ENCODE data around the gene TEX38.
"Not testable (repeated sequence)": the region's sequence is repeated elsewhere in the genome, so short reads cannot be mapped to it uniquely, and the experiment has no call there.

TEX38 gene

DNA sequence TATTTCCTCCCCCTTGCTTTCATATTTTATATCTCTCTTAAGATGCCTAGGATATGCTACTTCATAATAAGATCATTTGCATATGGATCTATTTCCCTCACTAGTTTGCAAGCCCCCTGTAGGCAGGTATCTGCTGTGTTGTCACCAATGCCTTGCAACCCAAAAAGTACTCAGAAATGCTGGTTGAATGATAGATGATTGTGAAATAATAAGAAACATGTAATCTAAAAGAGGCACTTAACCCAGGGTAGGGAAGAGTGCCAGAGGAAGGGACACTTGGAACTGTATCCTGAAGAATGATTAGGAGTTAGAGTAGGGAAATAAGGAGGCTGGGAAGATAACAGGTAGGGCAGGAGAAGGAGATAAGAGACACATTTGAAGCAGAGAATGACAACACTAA is 15.8 kb upstream of the TEX38 start:
- no peak for DNase-seq (ENCODE audit: low read depth in 2 of 2)

DNA sequence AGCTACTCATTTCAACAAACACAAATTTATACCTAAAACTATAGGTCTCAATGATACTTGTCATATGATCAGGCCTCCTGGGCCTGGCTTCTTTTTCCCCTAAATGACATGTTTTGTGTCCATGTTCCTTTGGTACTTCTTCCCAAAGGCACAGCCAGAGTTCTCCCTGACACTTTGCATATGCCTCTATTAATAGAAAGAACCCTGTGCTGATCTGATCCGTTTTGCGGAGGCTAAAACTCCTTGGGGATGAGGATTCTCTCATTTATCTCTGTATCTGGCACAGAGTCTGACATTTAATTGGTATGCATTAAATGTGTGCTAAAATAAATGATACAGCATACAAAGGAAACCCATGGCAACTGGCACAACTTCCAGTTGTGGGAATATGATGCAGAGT is 15.0 kb upstream of the TEX38 start:
- DNase-seq (ENCODE audit: low read depth in 2 of 2): no peak

DNA sequence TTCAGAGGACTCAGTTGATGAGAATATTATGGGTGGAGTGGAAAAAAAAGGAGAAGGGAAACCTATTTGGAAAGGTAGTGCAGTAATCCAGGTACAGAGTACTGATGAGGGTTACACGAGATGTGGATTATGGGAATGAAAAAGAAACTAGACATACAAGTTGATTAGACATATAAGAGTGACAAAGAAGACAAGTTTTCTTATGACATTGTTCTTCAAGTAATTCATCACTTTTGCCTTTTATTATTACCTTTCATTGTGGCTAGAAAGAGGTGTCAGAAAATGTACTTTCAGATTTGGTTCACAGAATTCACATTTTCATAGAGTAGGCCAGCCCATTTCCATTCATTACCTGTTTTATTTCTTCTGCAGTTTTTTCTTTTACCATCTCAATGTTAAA is 13.9 kb upstream of the TEX38 start:
- DNase-seq (ENCODE audit: low read depth in 2 of 2): no peak

DNA sequence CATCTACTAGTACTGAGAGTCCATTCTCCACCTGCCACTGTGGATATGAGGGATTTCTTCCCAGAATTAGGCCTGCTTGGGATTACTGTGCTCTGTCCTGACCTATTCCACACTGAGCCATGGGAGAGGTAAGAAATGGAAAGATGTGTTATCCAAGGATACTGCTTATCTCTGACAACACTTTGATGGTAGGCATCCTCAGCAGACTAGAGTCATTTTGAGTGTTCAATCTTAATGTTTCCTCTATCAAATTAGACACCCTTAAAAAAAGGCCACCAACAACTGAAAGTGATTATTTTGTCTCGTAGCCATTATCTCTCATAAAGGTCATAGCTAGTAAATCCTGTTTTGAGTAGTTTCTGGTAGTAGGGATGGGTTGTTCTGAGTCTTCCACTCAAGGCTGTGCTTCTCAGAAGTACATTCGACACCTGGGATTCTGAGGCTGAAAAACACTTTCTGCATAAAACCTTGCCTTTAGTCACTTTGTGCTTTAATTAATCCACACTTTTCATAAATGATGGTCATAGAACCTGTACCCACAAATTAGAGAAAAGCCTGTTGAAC is 12.3 kb upstream of the TEX38 start:
- no peak for DNase-seq (ENCODE audit: low read depth in 2 of 2)

DNA sequence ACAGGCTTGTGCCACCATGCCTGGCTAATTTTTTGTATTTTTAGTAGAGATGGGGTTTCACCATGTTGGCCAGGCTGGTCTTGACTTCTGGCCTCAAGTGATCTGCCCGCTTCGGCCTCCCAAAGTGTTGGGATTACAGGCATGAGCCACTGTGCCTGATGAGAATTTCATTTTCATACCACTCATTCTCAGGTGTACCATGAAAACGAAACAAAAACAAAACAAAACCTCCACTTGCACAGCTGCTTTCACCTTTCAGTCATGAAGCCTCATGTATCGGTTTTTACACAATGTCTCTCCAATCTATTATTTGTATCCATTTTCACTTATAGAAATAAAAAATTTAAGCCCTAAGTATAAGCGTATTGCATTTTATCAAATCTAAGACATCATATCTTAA is 11.5 kb upstream of the TEX38 start:
- not testable (repeated sequence) for DNase-seq (ENCODE audit: low read depth in 2 of 2)

DNA sequence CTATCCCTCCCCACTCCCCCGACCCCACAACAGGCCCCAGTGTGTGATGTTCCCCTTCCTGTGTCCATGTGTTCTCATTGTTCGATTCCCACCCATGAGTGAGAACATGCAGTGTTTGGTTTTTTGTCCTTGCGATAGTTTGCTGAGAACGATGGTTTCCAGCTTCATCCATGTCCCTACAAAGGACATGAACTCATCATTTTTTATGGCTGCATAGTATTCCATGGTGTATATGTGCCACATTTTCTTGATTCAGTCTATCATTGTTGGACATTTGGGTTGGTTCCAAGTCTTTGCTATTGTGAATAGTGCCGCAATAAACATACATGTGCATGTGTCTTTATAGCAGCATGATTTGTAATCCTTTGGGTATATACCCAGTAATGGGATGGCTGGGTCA is 8.7 kb upstream of the TEX38 start:
- DNase-seq (ENCODE audit: low read depth in 2 of 2): not testable (repeated sequence)

DNA sequence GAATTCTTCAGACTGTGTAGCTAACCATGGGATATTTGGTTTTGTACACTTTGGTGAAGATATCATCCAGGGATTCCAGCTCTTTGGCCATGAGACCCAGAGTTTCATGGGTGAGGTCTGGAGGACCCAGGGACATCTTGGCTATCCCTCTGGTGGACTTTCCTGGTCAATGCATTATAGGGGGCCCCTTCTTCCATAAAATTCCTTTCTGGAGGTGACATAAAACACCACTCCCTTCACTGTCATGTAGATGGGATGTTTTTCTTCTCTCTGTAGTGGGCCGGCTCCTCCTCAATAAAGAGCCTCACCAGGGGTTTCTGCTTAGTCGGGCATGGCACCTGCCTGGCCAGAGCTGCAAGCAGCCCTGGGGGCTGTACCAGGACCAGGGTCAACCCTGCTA is 5.7 kb upstream of the TEX38 start:
- no peak for DNase-seq (ENCODE audit: low read depth in 2 of 2)

DNA sequence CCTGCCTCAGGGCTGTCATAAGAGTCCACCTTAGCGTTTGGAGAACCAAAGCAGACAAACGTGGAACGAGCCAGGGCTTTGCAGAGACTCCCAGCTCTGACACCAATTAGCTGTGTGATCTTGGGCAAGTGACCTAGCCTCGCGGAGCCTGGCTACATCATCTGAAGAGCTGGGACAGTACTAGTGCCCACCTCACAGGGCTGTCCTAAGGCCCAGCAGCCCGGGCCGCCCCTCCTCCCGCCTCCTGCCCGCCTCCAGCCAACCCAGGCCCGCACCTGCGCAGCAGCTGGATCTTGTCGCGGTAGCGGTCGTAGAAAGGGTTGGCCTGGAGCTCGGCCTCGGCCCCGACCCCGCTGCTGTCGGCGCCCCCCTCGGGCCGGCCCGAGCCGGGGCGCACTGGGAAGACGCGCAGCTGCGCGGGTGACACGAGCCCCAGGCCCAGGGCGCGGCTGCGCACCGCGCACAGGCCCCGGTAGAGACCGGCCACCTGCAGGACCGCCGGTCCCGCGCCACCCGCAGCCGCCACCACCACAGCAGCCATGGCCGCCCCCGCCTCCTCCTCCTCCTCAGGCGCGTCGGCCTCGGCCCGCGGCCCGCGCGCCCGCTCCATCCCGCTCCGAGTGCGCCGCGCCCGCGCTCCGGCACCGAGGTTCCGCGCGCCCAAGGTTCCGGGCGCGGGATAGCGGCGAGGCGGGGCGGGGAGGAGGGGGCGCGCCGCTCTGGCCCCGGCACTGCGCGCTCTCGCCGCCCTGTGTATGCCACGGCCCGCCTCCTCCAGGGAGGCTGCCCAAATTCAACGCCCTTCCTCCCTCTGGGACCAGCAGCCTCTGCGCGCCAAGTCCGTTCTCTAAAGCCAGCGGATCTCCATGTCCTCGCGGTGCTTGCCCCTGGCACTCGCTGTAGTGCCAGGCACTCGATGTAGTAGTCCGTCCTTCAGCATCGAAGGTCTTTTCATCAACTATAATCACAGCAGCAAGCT is 3.6 kb upstream of the TEX38 start, which contains the start of gene ATPAF1:
ATPAF1 (minus strand) TSS at position 583 of the 979 bp plus-strand sequence; CDS start at position 541, 42 bp downstream.
- DNase-seq (ENCODE audit: low read depth in 2 of 2): peak; percentile 47 to 52

DNA sequence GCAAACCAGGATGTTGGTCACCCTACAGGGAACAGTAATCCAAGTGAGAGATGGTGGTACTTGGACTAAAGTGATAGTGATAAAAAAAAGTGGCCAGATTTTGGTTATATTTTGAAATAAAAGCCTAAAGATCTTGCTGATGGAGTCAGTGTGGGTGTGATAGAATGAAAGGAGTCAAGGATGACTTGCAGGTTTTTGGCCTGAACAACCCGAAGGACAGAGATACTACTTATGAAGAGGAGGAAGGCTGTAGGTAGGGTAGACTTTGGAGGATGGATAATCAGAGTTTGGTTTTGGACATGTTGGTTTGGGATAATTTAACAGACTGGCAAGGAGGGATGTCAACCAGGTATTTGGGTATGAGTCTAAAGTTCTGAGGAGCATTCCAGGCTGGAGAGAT is 1.5 kb upstream of the TEX38 start:
- DNase-seq (ENCODE audit: low read depth in 2 of 2): no peak

DNA sequence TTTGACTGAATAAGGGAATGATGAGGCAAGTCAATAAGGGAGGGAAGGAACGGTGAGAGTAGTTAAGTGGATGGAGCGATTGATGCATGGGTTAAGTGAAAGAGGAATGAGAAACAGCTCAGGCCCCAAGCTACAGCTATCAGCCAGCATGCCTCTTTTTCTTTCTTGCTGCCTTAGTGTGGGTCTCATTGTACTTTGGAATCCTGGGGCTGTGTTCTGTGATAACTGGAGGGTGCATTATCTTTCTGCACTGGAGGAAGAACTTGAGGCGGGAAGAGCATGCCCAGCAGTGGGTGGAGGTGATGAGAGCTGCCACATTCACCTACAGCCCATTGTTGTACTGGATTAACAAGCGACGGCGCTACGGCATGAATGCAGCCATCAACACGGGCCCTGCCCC is 1.0 kb downstream of the TEX38 start:
- DNase-seq (ENCODE audit: low read depth in 2 of 2): no peak

DNA sequence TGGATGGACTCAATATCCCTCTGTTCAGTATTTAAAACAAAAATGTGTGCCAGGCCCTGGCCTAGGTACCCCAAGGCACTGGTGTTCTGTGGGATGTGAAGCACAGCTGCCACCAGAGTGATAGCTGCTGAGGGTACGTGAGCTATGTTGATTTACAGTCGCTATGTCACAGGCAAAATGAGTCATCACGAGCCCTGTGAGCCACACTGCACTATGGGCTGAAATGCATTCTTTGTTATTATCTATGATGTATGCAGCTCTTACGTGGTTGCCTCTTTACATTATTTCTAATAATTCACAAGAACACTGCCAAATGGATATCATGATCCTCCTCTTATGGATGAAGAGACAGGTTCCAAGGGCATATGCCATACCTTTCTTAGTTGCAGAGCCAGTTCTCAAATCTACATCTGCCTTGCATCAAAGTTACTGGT is 2.1 kb downstream of the TEX38 start:
- peak in 1 of 2 donors; percentile 5 for DNase-seq (ENCODE audit: low read depth in 2 of 2)

DNA sequence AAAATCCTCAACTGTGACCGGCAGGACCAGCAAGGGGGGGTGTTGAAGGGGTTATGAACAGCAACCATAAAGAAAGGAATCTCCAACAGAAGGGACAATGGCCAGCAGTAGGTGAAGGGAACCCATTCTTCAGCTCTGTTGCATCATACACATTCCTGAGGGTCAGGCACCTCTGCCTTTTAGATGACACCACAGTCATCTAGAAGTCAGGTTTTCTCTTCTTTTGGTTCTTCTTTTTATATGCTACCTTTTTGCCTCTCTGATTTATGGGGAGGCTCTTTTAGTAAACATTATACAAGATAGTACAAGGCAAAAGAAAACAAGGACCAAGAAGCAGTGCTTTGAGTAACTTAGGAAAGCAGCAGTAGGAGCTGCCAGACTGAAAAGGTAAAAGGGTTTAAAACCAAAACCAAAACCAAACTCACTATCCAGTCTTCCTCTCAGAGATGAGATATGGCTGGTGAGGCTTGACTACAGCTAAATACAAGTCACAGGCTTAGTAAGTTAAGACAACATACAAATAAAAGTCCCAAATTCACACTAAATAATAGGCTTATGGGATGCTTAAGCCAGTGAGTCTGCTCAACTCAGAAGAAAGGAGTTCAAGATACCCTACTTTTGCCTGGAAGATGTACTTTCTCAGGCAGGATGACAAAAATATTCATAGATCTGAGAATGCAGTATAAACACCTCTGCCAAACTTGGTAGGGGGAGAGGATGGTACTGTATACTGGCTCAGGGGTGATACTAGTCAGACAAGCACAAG is 4.1 kb downstream of the TEX38 start:
- no peak for DNase-seq (ENCODE audit: low read depth in 2 of 2)

DNA sequence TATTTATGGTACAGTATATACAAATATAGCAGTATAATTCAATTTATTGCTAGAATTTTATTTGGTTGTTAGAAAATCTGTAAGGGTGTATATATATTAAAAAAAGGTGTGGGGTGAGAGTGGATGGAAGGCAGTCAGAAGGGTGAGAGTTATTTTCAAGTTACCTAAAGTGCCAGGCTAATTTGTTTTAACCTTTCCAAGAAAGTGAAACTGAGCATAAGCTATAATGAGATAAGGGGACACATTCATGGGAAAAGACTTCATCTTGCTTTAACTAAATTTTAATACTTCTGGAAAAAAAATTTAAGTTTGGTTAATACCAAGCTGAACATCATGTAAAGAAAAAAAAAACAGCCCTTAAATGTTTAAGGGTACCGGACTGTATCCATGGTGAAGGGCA is 4.9 kb downstream of the TEX38 start:
- no peak for DNase-seq (ENCODE audit: low read depth in 2 of 2)

DNA sequence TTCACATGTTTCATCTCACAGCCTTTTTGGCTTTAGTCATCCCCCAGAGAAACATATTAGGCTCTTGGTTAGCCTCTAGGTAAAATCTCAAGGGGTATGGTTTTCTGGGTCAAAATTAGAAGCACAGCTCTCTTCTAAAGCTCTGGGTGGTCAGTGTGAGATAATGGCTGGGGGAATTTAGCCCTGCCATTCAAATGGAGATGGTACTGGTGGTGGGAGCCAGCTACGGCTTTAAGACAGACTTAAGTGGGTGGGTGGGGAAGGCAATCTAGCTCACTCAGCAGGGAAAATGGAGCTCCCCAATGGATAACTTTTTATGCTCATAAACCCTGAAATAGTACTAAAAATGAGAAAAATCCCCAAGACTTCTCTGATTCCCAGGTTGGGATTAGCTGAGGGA is 5.7 kb downstream of the TEX38 start:
- no peak for DNase-seq (ENCODE audit: low read depth in 2 of 2)

DNA sequence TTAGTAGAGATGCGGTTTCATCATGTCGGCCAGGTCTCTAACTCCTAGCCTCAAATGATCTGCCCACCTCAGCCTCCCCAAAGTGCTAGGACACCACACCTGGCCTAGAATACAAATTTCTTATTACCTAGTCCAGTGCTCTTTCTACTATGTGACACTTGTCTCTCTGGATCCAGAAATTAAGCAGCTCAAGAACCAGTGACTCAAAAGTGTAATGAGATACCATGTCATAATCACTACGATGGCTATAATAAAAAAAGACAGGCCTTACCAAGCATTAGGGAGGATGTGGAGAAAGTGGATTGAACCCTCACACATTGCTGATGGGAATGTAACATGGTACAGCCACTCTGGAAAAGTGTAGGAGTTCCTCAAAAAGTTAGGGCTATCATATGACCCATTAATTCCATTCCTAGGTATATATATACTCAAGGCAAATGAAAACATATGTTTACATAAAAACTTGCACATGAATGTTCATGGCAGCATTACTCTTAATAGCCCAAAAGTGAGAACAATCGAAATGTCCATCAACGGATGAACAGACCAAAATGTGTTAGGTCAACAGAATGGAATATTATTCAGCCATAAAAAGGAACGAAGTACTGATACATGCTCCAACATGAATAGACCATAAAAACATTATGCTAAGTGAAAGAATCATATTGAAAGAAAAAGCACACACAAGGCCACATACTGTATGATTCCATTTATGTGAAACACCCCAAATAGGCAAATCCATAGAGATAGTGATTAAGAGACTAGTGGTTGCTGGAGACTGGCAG is 8.3 kb downstream of the TEX38 start:
- DNase-seq (ENCODE audit: low read depth in 2 of 2): no peak

DNA sequence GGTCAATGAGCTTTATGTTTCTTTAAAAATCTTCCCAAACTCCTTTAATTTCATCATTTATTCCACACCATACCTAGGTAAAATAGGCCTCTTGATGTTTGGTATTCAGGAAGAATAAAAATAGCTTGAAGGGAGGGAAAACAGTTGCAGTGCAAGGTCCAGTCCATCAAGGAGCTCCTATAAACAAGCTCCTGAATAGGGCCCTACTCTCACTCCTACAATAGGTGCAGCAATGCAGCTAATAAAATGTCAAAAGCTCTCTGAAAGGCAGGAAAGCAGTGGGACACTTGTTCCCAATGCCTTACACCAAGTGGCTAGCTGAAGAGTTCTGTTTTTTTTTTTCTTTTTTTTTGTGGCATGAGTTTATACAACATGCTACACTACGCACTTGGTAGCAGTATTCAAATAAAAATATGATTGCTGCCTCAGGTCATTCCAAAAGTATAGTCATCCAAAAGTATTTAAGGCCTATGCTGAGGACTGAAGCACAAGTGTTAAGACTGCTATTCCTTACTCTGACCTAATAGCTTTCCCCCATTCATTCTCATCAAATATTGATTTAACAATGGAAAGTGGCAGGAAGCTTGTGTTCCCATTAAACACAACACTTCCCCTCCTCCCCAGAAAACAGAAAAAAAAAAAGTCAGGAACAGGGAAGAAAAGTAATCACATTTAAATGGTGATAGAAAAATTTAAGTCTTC is 9.8 kb downstream of the TEX38 start:
- no peak for DNase-seq (ENCODE audit: low read depth in 2 of 2)

DNA sequence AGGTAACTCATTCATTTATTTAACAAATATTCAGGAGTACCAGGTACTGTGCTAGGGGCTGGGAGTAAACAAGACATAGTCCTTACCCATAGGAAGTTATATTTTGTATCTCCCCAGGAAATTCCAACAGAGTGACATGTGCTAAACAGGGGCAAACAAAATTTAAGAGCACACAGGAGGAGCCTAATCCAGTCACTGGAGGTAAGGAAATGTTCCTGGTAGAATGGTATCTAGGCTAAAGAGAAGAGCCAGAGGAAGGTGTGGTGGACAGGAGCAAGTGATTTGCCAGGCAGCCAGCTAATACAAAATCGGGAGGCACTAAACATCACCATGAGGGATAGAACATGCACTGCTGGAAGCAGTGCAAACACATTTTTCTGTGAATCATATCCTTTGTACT is 10.4 kb downstream of the TEX38 start:
- DNase-seq (ENCODE audit: low read depth in 2 of 2): no peak

DNA sequence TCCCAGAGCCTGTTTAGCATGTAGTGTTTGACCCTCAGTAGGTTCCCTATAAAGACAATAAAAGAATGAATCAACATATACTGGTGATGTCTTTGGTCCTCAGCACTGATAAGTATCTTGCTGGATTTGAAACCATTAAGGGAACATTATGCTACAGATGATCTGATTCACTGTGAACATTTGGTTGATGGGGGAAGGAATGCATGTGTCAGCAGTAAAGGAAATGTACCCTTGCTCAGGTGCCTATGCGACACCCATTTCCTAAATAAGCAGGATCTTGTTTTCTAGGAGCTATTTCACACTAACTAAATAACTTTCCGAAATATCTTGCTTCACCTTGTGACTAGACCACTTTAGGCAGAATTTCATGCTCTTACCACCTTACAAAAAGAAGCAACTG is 13.0 kb downstream of the TEX38 start:
- no peak for DNase-seq (ENCODE audit: low read depth in 2 of 2)

DNA sequence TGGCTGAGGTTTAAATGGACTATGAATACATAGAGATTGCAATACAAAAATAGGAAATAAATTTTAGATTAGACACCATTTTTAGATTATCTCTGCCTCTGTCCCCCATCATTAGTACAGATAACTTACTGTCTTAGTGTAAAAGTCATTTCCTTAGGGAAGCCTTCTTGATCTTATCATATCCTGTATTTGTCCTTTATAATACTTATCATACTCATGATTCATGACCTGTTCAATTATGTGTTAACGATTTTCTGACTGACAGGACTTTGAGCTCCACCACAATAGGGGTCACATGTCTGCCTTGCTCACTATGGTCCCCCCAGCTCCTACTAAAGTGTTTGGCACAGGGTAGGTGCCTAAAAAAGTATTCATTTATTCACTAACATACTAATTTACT is 14.6 kb downstream of the TEX38 start:
- no peak for DNase-seq (ENCODE audit: low read depth in 2 of 2)

DNA sequence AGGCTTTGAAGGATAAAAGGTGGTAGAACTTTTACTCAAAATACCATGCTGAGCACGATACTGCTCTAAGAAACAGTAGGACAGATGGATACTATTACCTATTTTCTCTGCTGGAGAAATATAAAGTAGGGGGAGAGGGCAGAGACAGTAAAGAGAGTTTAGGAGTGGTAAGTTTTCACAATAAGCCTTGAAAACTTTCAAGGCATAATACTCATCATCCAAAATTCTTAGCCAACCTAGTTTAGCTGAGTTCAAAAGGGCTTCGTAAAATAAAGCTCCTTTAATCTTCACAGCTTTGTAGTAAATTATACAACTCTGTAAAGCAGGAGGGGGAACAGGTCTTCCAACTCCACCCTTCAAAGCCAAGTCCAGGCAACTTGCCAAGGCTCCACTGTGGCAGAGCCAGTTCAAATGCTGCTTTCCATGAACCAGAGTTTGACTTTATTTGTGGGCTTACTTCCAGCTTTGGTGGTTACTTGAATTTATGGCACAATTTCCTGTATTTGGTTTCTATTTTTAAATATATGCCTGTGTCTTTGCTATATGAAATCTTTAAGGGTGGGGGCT is 15.5 kb downstream of the TEX38 start:
- no peak for DNase-seq (ENCODE audit: low read depth in 2 of 2)
